Esophagus muscularis mucosa (tissue), 3 donors: Measurements from ENCODE around the gene ARHGAP40.

ENCODE experiments used
- POLR2A ChIP-seq: fragments of 450-650 bp; IDR thresholded peaks from one replicate; pipeline ENCODE4 v1.6.1; 2017; ENCODE audit warnings: antibody characterized with exemption, moderate library complexity, mild to moderate bottlenecking, low read depth
- TF ChIP-seq, protein P1 (sequence below), 3 experiments: fragments of 200-600 bp in 2 of 3; fragments of 450-650 bp in 1 of 3; sonication (generic) in 2 of 3; IDR thresholded peaks; one replicate each; pipeline ENCODE4 v1.5.1; 2017 to 2019; ENCODE audit warnings: antibody characterized with exemption in 3 of 3, mild to moderate bottlenecking in 2 of 3, moderate library complexity in 1 of 3

DNA sequence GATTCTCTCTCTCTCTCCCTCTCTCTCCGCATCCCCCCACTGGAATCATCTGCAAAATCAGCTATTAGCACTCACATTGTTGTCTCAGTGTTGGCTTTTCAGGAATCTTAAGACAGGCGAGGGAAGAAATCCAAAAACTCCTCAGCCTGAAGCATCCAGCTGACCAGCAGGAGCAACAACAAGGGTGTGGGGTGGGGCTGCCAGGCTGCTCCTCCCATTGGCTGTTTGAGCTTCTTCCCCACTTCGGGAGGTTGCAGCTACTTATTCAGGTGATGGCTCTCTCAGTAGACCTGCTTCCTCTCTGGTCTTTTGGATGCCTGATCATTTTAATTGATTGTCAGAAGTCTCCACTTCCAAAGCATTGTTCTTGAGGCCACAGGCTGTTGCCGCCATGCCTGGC, 98.5 kb downstream of the ARHGAP40 start:
- no peak for TF ChIP-seq POLR2A
- TF ChIP-seq, protein P1, sequence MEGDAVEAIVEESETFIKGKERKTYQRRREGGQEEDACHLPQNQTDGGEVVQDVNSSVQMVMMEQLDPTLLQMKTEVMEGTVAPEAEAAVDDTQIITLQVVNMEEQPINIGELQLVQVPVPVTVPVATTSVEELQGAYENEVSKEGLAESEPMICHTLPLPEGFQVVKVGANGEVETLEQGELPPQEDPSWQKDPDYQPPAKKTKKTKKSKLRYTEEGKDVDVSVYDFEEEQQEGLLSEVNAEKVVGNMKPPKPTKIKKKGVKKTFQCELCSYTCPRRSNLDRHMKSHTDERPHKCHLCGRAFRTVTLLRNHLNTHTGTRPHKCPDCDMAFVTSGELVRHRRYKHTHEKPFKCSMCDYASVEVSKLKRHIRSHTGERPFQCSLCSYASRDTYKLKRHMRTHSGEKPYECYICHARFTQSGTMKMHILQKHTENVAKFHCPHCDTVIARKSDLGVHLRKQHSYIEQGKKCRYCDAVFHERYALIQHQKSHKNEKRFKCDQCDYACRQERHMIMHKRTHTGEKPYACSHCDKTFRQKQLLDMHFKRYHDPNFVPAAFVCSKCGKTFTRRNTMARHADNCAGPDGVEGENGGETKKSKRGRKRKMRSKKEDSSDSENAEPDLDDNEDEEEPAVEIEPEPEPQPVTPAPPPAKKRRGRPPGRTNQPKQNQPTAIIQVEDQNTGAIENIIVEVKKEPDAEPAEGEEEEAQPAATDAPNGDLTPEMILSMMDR (IDR thresholded peaks at IDR 0.05) = no peak
